Measurements from ENCODE around the gene FOXD3. TPM values are rescaled to one million over a fixed set of nuclear protein-coding genes. Genes with fewer than 3 reads are reported as not detected.
"Not testable (repeated sequence)": the region's sequence is repeated elsewhere in the genome, so short reads cannot be mapped to it uniquely, and the experiment has no call there.

FOXD3 gene
- total RNA-seq, 1 experiment from 2014 or later: not detected

- CTCF ChIA-PET: interaction anchor here (0.7 to 1.0 kb wide), 2 partner anchors 15 to 23 kb away, joined by 3 read pairs; no protein-coding TSS in a partner anchor
- DNase-seq (ENCODE audit: unreplicated experiment): no peak
- Mint-ChIP-seq H3K9me3 (ENCODE audit: unreplicated experiment) (no peaks in the 10 kb centered on the region), H3K4me3 (ENCODE audit: unreplicated experiment) (no peak overlapping the region), H3K27me3 (ENCODE audit: insufficient read depth, unreplicated experiment) (no peaks in the 10 kb centered on the region), H3K27ac (ENCODE audit: low read depth, unreplicated experiment) (no peak overlapping the region), H3K4me1 (ENCODE audit: insufficient read depth, unreplicated experiment) (no peaks in the 10 kb centered on the region), H3K36me3 (ENCODE audit: insufficient read depth, unreplicated experiment) (no peaks in the 10 kb centered on the region)
- no TSS peak for BruUV-seq (replicated peaks)
- intact Hi-C loops (cut with micrococcal nuclease): no loop called here
- no peak for TF ChIP-seq CTCF (IDR thresholded peaks at IDR 0.05; ENCODE audit: unreplicated experiment)
- POLR2A ChIA-PET: interaction anchor here (0.6 to 0.8 kb wide), 2 partner anchors 8 to 160 kb away, joined by 3 read pairs; no protein-coding TSS in a partner anchor
These were observed 20.0 kb downstream of the FOXD3 start for GRCh38 chr1:63342402-63342801.

- no peak for TF ChIP-seq CTCF (IDR thresholded peaks at IDR 0.05; ENCODE audit: unreplicated experiment)
- ChIA-PET CTCF (interaction anchor here (1.0 kb wide), 1 partner anchor 98 kb away, joined by 3 read pairs; no protein-coding TSS in a partner anchor), POLR2A (interaction anchor here (0.7 kb wide), 1 partner anchor 20 kb away, joined by 3 read pairs; no protein-coding TSS in a partner anchor)
- Mint-ChIP-seq H3K36me3 (ENCODE audit: insufficient read depth, unreplicated experiment) (no peaks in the 10 kb centered on the region), H3K27me3 (ENCODE audit: insufficient read depth, unreplicated experiment) (no peaks in the 10 kb centered on the region), H3K4me3 (ENCODE audit: unreplicated experiment) (no peak overlapping the region), H3K4me1 (ENCODE audit: insufficient read depth, unreplicated experiment) (no peaks in the 10 kb centered on the region), H3K9me3 (ENCODE audit: unreplicated experiment) (no peaks in the 10 kb centered on the region), H3K27ac (ENCODE audit: low read depth, unreplicated experiment) (no peak overlapping the region)
- intact Hi-C loops (cut with micrococcal nuclease): no loop called here
- BruUV-seq (replicated peaks): no TSS peak
- DNase-seq (ENCODE audit: unreplicated experiment): no peak
These were observed 21.6 kb downstream of the FOXD3 start for GRCh38 chr1:63343922-63344321.

GRCh38 chr1:63350320-63350719 is 28.0 kb downstream of the FOXD3 start:
- TF ChIP-seq CTCF (IDR thresholded peaks at IDR 0.05; ENCODE audit: unreplicated experiment): no peak
- no TSS peak for BruUV-seq (replicated peaks)
- no peaks in the 10 kb centered on the region for H3K36me3 Mint-ChIP-seq (ENCODE audit: insufficient read depth, unreplicated experiment)
- no peaks in the 10 kb centered on the region for H3K9me3 Mint-ChIP-seq (ENCODE audit: unreplicated experiment)
- ChIA-PET CTCF (interaction anchor here (1.9 kb wide), 1 partner anchor 91 kb away, joined by 6 read pairs; no protein-coding TSS in a partner anchor), POLR2A (interaction anchor here (0.6 to 1.4 kb wide), 4 partner anchors 8 to 17 kb away, joined by 3 to 4 read pairs (median 3); no protein-coding TSS in a partner anchor)
- intact Hi-C loops (cut with micrococcal nuclease): loop anchor here (10.0 kb wide), 1 partner anchor 166 kb away; no protein-coding TSS in a partner anchor
- no peaks in the 10 kb centered on the region for H3K4me1 Mint-ChIP-seq (ENCODE audit: insufficient read depth, unreplicated experiment)
- no peak for DNase-seq (ENCODE audit: unreplicated experiment)
- H3K27me3 Mint-ChIP-seq (ENCODE audit: insufficient read depth, unreplicated experiment): peaks cover 24% of the 10 kb centered on the region
- no peak overlapping the region for H3K4me3 Mint-ChIP-seq (ENCODE audit: unreplicated experiment)
- no peak overlapping the region for H3K27ac Mint-ChIP-seq (ENCODE audit: low read depth, unreplicated experiment)

GRCh38 chr1:63352736-63353135 is 30.4 kb downstream of the FOXD3 start:
- POLR2A ChIA-PET: no interaction called here
- Mint-ChIP-seq H3K27ac (ENCODE audit: low read depth, unreplicated experiment) (no peak overlapping the region), H3K4me3 (ENCODE audit: unreplicated experiment) (no peak overlapping the region), H3K4me1 (ENCODE audit: insufficient read depth, unreplicated experiment) (no peaks in the 10 kb centered on the region), H3K36me3 (ENCODE audit: insufficient read depth, unreplicated experiment) (no peaks in the 10 kb centered on the region), H3K9me3 (ENCODE audit: unreplicated experiment) (no peaks in the 10 kb centered on the region), H3K27me3 (ENCODE audit: insufficient read depth, unreplicated experiment) (peaks cover 37% of the 10 kb centered on the region)
- BruUV-seq (replicated peaks): no TSS peak
- CTCF ChIA-PET: interaction anchor here (0.7 kb wide), 1 partner anchor 37 kb away, joined by 3 read pairs; no protein-coding TSS in a partner anchor
- intact Hi-C loops (cut with micrococcal nuclease): loop anchor here (10.0 kb wide), 1 partner anchor 168 kb away; no protein-coding TSS in a partner anchor
- no peak for TF ChIP-seq CTCF (IDR thresholded peaks at IDR 0.05; ENCODE audit: unreplicated experiment)
- no peak for DNase-seq (ENCODE audit: unreplicated experiment)

GRCh38 chr1:63356234-63356633 is 33.9 kb downstream of the FOXD3 start:
- peaks cover 37% of the 10 kb centered on the region for H3K27me3 Mint-ChIP-seq (ENCODE audit: insufficient read depth, unreplicated experiment)
- H3K4me1 Mint-ChIP-seq (ENCODE audit: insufficient read depth, unreplicated experiment); H3K36me3 Mint-ChIP-seq (ENCODE audit: insufficient read depth, unreplicated experiment); DNase-seq (ENCODE audit: unreplicated experiment); H3K4me3 Mint-ChIP-seq (ENCODE audit: unreplicated experiment); H3K9me3 Mint-ChIP-seq (ENCODE audit: unreplicated experiment); H3K27ac Mint-ChIP-seq (ENCODE audit: low read depth, unreplicated experiment); BruUV-seq (replicated peaks): not testable (repeated sequence)
- ChIA-PET POLR2A (interaction anchor here (0.6 to 0.7 kb wide), 3 partner anchors 59 to 1659 kb away, joined by 3 read pairs; no protein-coding TSS in a partner anchor), CTCF (interaction anchor here (0.6 to 1.0 kb wide), 3 partner anchors 11 to 157 kb away, joined by 3 to 4 read pairs (median 3); no protein-coding TSS in a partner anchor)
- intact Hi-C loops (cut with micrococcal nuclease): loop anchor here (10.0 kb wide), 1 partner anchor 171 kb away; no protein-coding TSS in a partner anchor
